Astrocyte (in vitro differentiated cells and primary cell): Measurements from ENCODE around the gene GCSAM. TPM values are rescaled to one million over a fixed set of nuclear protein-coding genes. Genes with fewer than 3 reads are reported as not detected.

Experiments used
- DNase-seq: peaks from one replicate; pipeline ENCODE4 v3.0.0-alpha.2; 2010; ENCODE audit warnings: low read depth
- FAIRE-seq: peaks from 2 replicates; lab custom pipeline; 2011; peaks lifted over from hg19 to GRCh38; lab: Jason Lieb, UNC
- H2AFZ ChIP-seq: 2 replicates; pipeline ENCODE4 v1.6.0; 2012; ENCODE audit warnings: low read depth, low read length, inconsistent platforms
- H3K27ac ChIP-seq: 2 replicates; pipeline ENCODE4 v1.5.1; 2011; ENCODE audit warnings: low read depth, low read length, inconsistent platforms
- H3K27me3 ChIP-seq: 2 replicates; pipeline ENCODE4 v1.6.0; 2011; ENCODE audit warnings: low read length, inconsistent platforms; ENCODE audit not compliant: insufficient read depth
- H3K36me3 ChIP-seq: 2 replicates; pipeline ENCODE4 v1.5.1; 2011; ENCODE audit warnings: low read length, inconsistent platforms; ENCODE audit not compliant: insufficient read depth
- H3K4me1 ChIP-seq: 2 replicates; pipeline ENCODE4 v1.5.1; 2011; ENCODE audit warnings: low read length, inconsistent platforms; ENCODE audit not compliant: insufficient read depth
- H3K4me2 ChIP-seq: 2 replicates; pipeline ENCODE4 v1.6.0; 2012; ENCODE audit warnings: low read length, inconsistent platforms
- H3K4me3 ChIP-seq: 2 replicates; pipeline ENCODE4 v1.5.1; 2011; ENCODE audit warnings: low read depth, mild to moderate bottlenecking, low read length, inconsistent platforms; ENCODE audit not compliant: insufficient read depth
- H3K79me2 ChIP-seq: 2 replicates; pipeline ENCODE4 v1.6.0; 2012; ENCODE audit warnings: mild to moderate bottlenecking, low read length, inconsistent platforms; ENCODE audit not compliant: insufficient read depth
- H3K9ac ChIP-seq: 2 replicates; pipeline ENCODE4 v1.6.0; 2012; ENCODE audit warnings: mild to moderate bottlenecking, low read length, inconsistent platforms
- H3K9me3 ChIP-seq: 2 replicates; pipeline ENCODE4 v1.5.1; 2012; ENCODE audit warnings: low read depth, mild to moderate bottlenecking, low read length, inconsistent platforms; ENCODE audit not compliant: insufficient read depth
- H4K20me1 ChIP-seq: 2 replicates; pipeline ENCODE4 v1.6.0; 2012; ENCODE audit warnings: low read length, inconsistent platforms; ENCODE audit not compliant: insufficient read depth
- H3K27ac Mint-ChIP-seq: one replicate; pipeline ENCODE4 v1.8.0; 2021; ENCODE audit warnings: mild to moderate bottlenecking, mixed read lengths; ENCODE audit not compliant: unreplicated experiment
- H3K27me3 Mint-ChIP-seq: one replicate; pipeline ENCODE4 v1.8.0; 2021; ENCODE audit warnings: low read depth, mixed read lengths; ENCODE audit not compliant: unreplicated experiment
- H3K36me3 Mint-ChIP-seq: one replicate; pipeline ENCODE4 v1.8.0; 2021; ENCODE audit warnings: low read depth, mixed read lengths; ENCODE audit not compliant: unreplicated experiment
- H3K4me1 Mint-ChIP-seq: one replicate; pipeline ENCODE4 v1.8.0; 2021; ENCODE audit warnings: low read depth, mixed read lengths; ENCODE audit not compliant: unreplicated experiment
- H3K4me3 Mint-ChIP-seq: one replicate; pipeline ENCODE4 v1.8.0; 2021; ENCODE audit warnings: mild to moderate bottlenecking, moderate library complexity, mixed read lengths; ENCODE audit not compliant: unreplicated experiment
- H3K9me3 Mint-ChIP-seq: one replicate; pipeline ENCODE4 v1.8.0; 2021; ENCODE audit warnings: mild to moderate bottlenecking, mixed read lengths; ENCODE audit not compliant: unreplicated experiment
- EZH2 ChIP-seq: IDR thresholded peaks from 2 replicates; pipeline ENCODE4 v1.6.1; 2012; ENCODE audit warnings: mild to moderate bottlenecking, low read length, inconsistent platforms; ENCODE audit not compliant: insufficient read depth
- total RNA-seq: library from RNA; stranded (reverse); gene quantifications from 2 replicates; pipeline ENCODE4 v1.2.1, GENCODE V29; 2021
- TF ChIP-seq, protein P1 (sequence below): IDR thresholded peaks from 2 replicates; pipeline ENCODE4 v1.5.1; 2011; ENCODE audit warnings: low read depth, mild to moderate bottlenecking, inconsistent platforms, low read length, moderate library complexity; ENCODE audit not compliant: insufficient read depth

Gene GCSAM
- total RNA-seq, 1 donor from 2014 or later = not detected

DNA sequence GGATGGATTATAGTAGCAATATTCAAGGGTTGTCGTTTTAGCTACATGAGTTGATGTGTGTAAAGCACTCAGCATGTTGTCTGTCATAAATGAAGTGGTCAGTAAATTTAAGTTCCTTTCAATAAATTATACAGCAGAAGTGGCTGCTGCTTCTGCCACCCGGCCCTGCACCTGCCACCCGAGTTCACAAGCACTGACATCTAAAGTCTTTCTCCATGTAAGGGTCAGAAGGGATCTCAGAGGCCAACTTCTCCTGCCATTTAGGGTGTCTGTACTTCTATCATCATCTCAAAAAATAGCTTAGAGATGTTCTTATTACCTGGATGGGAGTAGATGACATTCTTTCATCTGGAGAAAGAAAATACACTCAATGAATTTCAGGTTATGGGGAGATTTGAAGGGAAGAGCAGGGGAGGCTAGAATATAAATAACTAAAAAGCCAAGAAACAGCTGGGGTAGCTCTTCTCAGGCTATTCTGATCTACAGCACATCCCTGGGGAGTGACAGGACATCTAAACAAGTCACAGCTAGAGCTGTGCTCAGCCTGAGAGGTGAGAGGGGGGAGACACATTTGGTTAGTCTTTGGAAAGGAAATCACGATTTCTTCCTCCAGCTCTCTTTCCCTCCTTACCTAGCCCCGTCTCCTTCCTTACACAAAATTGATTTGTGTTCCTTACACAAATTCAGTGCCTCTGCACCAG, 8.0 kb downstream of the GCSAM start:
- H3K4me3 ChIP-seq = no peak overlapping the region
- no peaks in the 10 kb centered on the region for H3K79me2 ChIP-seq
- H3K27me3 ChIP-seq = no peaks in the 10 kb centered on the region
- Mint-ChIP-seq H3K9me3 (no peaks in the 10 kb centered on the region), H3K36me3 (peaks cover 20% of the 10 kb centered on the region), H3K27ac (no peak overlapping the region), H3K4me1 (peaks cover 2% of the 10 kb centered on the region), H3K27me3 (no peaks in the 10 kb centered on the region), H3K4me3 (no peak overlapping the region)
- DNase-seq (no peak), FAIRE-seq (no peak)
- H3K9me3 ChIP-seq = no peaks in the 10 kb centered on the region
- H3K4me1 ChIP-seq = no peaks in the 10 kb centered on the region
- H3K9ac ChIP-seq = no peak overlapping the region
- TF ChIP-seq, protein P1, sequence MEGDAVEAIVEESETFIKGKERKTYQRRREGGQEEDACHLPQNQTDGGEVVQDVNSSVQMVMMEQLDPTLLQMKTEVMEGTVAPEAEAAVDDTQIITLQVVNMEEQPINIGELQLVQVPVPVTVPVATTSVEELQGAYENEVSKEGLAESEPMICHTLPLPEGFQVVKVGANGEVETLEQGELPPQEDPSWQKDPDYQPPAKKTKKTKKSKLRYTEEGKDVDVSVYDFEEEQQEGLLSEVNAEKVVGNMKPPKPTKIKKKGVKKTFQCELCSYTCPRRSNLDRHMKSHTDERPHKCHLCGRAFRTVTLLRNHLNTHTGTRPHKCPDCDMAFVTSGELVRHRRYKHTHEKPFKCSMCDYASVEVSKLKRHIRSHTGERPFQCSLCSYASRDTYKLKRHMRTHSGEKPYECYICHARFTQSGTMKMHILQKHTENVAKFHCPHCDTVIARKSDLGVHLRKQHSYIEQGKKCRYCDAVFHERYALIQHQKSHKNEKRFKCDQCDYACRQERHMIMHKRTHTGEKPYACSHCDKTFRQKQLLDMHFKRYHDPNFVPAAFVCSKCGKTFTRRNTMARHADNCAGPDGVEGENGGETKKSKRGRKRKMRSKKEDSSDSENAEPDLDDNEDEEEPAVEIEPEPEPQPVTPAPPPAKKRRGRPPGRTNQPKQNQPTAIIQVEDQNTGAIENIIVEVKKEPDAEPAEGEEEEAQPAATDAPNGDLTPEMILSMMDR = no peak
- TF ChIP-seq EZH2 = no peak
- H3K36me3 ChIP-seq = peaks cover 4% of the 10 kb centered on the region
- no peak overlapping the region for H2AFZ ChIP-seq
- no peak overlapping the region for H3K4me2 ChIP-seq
- no peaks in the 10 kb centered on the region for H4K20me1 ChIP-seq
- no peak overlapping the region for H3K27ac ChIP-seq

DNA sequence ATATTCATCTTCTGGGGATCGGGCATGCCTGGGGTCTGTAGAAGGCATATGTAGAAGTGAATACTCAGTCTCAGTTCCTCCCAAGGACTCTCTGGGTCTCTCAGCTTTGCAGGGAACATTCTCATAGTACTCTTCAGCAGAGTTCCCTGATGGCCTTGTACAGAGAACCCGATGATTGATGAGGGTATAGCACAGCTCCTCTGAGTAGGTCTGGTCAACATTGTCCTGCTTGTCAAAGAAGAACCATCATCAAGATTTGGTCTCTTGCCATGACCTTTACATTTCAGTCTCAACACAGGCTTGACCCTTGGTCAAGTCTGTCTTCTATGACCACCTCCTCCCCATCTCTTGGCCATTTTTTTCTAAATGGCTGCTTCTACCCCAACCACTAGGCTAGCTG, 9.5 kb downstream of the GCSAM start:
- H3K27me3 ChIP-seq = no peaks in the 10 kb centered on the region
- TF ChIP-seq EZH2 = no peak
- TF ChIP-seq, protein P1 = no peak
- H3K4me1 ChIP-seq = no peaks in the 10 kb centered on the region
- no peak overlapping the region for H3K27ac ChIP-seq
- no peaks in the 10 kb centered on the region for H4K20me1 ChIP-seq
- FAIRE-seq (no peak), DNase-seq (no peak)
- Mint-ChIP-seq H3K9me3 (no peaks in the 10 kb centered on the region), H3K4me1 (peaks cover 2% of the 10 kb centered on the region), H3K27me3 (no peaks in the 10 kb centered on the region), H3K27ac (no peak overlapping the region), H3K36me3 (peaks cover 17% of the 10 kb centered on the region), H3K4me3 (no peak overlapping the region)
- no peaks in the 10 kb centered on the region for H3K79me2 ChIP-seq
- H3K36me3 ChIP-seq = peaks cover 9% of the 10 kb centered on the region
- no peak overlapping the region for H3K4me3 ChIP-seq
- no peak overlapping the region for H3K4me2 ChIP-seq
- H3K9me3 ChIP-seq = no peaks in the 10 kb centered on the region
- no peak overlapping the region for H2AFZ ChIP-seq
- H3K9ac ChIP-seq = no peak overlapping the region

DNA sequence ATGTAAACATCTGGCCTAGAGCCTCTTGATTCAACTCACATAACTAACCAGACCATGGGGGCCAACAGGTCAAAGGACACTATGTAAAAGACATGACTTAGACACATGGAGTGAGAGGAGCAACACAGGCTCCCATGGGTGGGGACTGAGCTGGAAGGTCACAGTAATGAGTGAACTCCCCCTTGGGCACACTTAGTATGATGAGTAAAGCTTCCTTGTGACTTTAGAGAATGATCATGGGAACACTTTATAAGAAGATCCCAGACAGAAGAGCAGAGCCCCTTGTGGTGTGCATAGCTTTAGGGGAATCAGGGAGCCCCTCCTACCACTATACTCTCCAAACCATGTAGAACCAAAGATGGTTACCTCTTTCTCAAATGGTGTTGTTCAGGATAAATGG, 10.2 kb downstream of the GCSAM start:
- H3K4me1 Mint-ChIP-seq = peaks cover 2% of the 10 kb centered on the region
- no peak overlapping the region for H3K4me2 ChIP-seq

More for the DNA sequence above, 10.2 kb downstream of the GCSAM start:
- Histone ChIP-seq H3K79me2 (no peaks in the 10 kb centered on the region), H4K20me1 (no peaks in the 10 kb centered on the region), H2AFZ (no peak overlapping the region), H3K4me3 (no peak overlapping the region), H3K27ac (no peak overlapping the region), H3K36me3 (peaks cover 12% of the 10 kb centered on the region), H3K4me1 (no peaks in the 10 kb centered on the region), H3K9me3 (no peaks in the 10 kb centered on the region), H3K27me3 (no peaks in the 10 kb centered on the region), H3K9ac (no peak overlapping the region)
- DNase-seq (no peak), FAIRE-seq (no peak)
- Mint-ChIP-seq H3K27ac (no peak overlapping the region), H3K9me3 (no peaks in the 10 kb centered on the region), H3K36me3 (peaks cover 23% of the 10 kb centered on the region), H3K27me3 (no peaks in the 10 kb centered on the region), H3K4me3 (no peak overlapping the region)
- TF ChIP-seq, protein P1 = no peak
